IMR-90 (cell line): ENCODE results near the gene PAFAH1B2.

Source experiments
- FOS ChIP-seq: fragments of 150-350 bp; IDR thresholded peaks from 2 replicates; pipeline ENCODE4 v1.6.1; 2016; ENCODE audit warnings: low read depth, low read length
- MAFK ChIP-seq: IDR thresholded peaks from 2 replicates; pipeline ENCODE4 v1.6.1; 2012; ENCODE audit warnings: low read depth, low read length, improper control_type of control experiment
- MAZ ChIP-seq: IDR thresholded peaks from 2 replicates; pipeline ENCODE4 v1.6.1; 2012; ENCODE audit warnings: low read depth, mild to moderate bottlenecking, low read length, improper control_type of control experiment, moderate library complexity, borderline replicate concordance
- MXI1 ChIP-seq: IDR thresholded peaks from 2 replicates; pipeline ENCODE4 v1.6.1; 2012; ENCODE audit warnings: low read depth, mild to moderate bottlenecking, low read length, moderate library complexity, borderline replicate concordance
- NFE2L2 ChIP-seq: fragments of 150-350 bp; IDR thresholded peaks from 2 replicates; pipeline ENCODE4 v1.6.1; 2016; ENCODE audit warnings: low read depth, mild to moderate bottlenecking, low read length
- POLR2A ChIP-seq: IDR thresholded peaks from 2 replicates; pipeline ENCODE4 v1.6.1; 2012; ENCODE audit warnings: mild to moderate bottlenecking, low read depth, low read length
- RAD21 ChIP-seq: IDR thresholded peaks from 2 replicates; pipeline ENCODE4 v1.6.1; 2012; ENCODE audit warnings: low read length, improper control_type of control experiment
- RCOR1 ChIP-seq: IDR thresholded peaks from 2 replicates; pipeline ENCODE4 v1.6.1; 2012; ENCODE audit warnings: mild to moderate bottlenecking, low read length, improper control_type of control experiment; ENCODE audit not compliant: insufficient replicate concordance
- SMC3 ChIP-seq: fragments of 150-350 bp; IDR thresholded peaks from 2 replicates; pipeline ENCODE4 v1.6.1; 2016; ENCODE audit warnings: low read depth, mild to moderate bottlenecking, antibody characterized with exemption, low read length, moderate library complexity
- TF ChIP-seq, protein P1 (sequence below): fragments of 150-350 bp; IDR thresholded peaks from 2 replicates; pipeline ENCODE4 v1.6.1; 2016; ENCODE audit warnings: low read depth, mild to moderate bottlenecking, low read length, moderate library complexity, borderline replicate concordance
- TF ChIP-seq, protein P2 (sequence below): conservative IDR thresholded peaks from 2 replicates; pipeline ENCODE4 v1.5.1; 2012; ENCODE audit warnings: mild to moderate bottlenecking, low read depth, low read length, improper control_type of control experiment
- TF ChIP-seq, protein P3 (sequence below): fragments of 150-350 bp; IDR thresholded peaks from 2 replicates; pipeline ENCODE4 v1.6.1; 2017; ENCODE audit warnings: mild to moderate bottlenecking, antibody characterized with exemption, low read length, low read depth

DNA sequence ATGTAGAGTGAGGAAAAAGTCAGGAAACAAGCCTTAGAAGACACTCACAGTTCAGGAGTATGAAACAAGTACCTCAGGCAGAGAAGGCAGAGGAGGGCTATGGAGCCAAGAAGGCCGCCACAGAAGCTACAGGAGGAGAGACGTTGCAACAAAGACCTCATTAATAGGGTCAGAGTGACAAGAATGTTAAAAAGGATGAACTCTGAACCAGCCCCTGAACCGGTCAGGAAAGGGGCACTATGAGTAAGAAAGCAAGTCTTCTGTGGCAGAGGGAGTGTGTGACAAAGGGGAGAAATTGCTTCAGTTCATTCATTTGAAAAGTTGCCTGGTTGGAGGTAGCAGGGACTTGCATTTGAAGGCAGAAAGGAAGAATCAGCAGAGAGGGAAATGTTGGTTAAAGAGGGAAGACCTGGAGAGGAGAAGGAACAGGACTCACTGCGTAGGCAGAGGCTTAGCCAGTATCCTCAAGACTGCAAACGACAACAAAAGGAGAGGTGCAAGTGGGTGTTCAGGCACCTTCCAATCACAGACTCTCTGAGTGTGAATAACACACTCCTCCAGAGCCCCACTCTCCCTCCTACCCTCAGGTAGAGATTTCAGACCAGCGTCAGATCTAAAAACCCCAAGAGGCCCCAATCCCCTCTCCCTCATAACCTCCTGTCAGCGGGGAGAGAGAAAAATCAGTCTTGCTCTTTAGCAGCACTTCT lies 70.5 kb downstream of the PAFAH1B2 start:
- TF ChIP-seq RAD21 (no peak), POLR2A (no peak), FOS (no peak), MAFK (no peak), MXI1 (no peak), NFE2L2 (no peak), RCOR1 (no peak), SMC3 (no peak), MAZ (no peak)
- TF ChIP-seq, protein P1, sequence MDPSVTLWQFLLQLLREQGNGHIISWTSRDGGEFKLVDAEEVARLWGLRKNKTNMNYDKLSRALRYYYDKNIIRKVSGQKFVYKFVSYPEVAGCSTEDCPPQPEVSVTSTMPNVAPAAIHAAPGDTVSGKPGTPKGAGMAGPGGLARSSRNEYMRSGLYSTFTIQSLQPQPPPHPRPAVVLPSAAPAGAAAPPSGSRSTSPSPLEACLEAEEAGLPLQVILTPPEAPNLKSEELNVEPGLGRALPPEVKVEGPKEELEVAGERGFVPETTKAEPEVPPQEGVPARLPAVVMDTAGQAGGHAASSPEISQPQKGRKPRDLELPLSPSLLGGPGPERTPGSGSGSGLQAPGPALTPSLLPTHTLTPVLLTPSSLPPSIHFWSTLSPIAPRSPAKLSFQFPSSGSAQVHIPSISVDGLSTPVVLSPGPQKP: no peak
- TF ChIP-seq, protein P2, sequence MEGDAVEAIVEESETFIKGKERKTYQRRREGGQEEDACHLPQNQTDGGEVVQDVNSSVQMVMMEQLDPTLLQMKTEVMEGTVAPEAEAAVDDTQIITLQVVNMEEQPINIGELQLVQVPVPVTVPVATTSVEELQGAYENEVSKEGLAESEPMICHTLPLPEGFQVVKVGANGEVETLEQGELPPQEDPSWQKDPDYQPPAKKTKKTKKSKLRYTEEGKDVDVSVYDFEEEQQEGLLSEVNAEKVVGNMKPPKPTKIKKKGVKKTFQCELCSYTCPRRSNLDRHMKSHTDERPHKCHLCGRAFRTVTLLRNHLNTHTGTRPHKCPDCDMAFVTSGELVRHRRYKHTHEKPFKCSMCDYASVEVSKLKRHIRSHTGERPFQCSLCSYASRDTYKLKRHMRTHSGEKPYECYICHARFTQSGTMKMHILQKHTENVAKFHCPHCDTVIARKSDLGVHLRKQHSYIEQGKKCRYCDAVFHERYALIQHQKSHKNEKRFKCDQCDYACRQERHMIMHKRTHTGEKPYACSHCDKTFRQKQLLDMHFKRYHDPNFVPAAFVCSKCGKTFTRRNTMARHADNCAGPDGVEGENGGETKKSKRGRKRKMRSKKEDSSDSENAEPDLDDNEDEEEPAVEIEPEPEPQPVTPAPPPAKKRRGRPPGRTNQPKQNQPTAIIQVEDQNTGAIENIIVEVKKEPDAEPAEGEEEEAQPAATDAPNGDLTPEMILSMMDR: no peak
- TF ChIP-seq, protein P3, sequence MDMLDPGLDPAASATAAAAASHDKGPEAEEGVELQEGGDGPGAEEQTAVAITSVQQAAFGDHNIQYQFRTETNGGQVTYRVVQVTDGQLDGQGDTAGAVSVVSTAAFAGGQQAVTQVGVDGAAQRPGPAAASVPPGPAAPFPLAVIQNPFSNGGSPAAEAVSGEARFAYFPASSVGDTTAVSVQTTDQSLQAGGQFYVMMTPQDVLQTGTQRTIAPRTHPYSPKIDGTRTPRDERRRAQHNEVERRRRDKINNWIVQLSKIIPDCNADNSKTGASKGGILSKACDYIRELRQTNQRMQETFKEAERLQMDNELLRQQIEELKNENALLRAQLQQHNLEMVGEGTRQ: no peak
